SJSA1 (cell line): ENCODE measurements around the gene ZDHHC24. TPM values are rescaled to one million over a fixed set of nuclear protein-coding genes. Genes with fewer than 3 reads are reported as not detected.

Experiments
- DNase-seq, 2 experiments: peaks; one replicate each; pipeline ENCODE4 v3.0.0-alpha.2; 2015 to 2020; ENCODE audit warnings: low spot score in 2 of 2, low read depth in 1 of 2
- H3K27ac ChIP-seq: fragments of 250-450 bp; sonication (Bioruptor Pico); 2 replicates; pipeline ENCODE4 v1.5.1; 2020; ENCODE audit warnings: mild to moderate bottlenecking, moderate library complexity
- H3K27me3 ChIP-seq: fragments of 250-450 bp; sonication (Bioruptor Pico); replicated peaks from 2 replicates; pipeline ENCODE4 v1.5.1; 2020; ENCODE audit warnings: mild to moderate bottlenecking, moderate library complexity
- H3K36me3 ChIP-seq: fragments of 250-450 bp; sonication (Bioruptor Pico); 2 replicates; pipeline ENCODE4 v1.5.1; 2020; ENCODE audit warnings: mild to moderate bottlenecking
- H3K4me1 ChIP-seq: fragments of 250-450 bp; sonication (Bioruptor Pico); replicated peaks from 2 replicates; pipeline ENCODE4 v1.6.1; 2021; ENCODE audit warnings: mild to moderate bottlenecking
- H3K4me3 ChIP-seq: fragments of 250-450 bp; sonication (Bioruptor Pico); 2 replicates; pipeline ENCODE4 v1.5.1; 2020; ENCODE audit warnings: mild to moderate bottlenecking
- H3K9me3 ChIP-seq: fragments of 250-450 bp; sonication (Bioruptor Pico); replicated peaks from 2 replicates; pipeline ENCODE4 v1.5.1; 2020; ENCODE audit warnings: mild to moderate bottlenecking
- total RNA-seq: library from RNA; depleted of rRNA; stranded (reverse); fragments of >200 nt; shearing (Covaris generic); gene quantifications from 2 replicates; pipeline ENCODE4 v1.2.3, GENCODE V29; 2014; rRNA removed

The ZDHHC24 gene
- total RNA-seq, 1 experiment from 2014 or later, result 17.9 TPM

DNA sequence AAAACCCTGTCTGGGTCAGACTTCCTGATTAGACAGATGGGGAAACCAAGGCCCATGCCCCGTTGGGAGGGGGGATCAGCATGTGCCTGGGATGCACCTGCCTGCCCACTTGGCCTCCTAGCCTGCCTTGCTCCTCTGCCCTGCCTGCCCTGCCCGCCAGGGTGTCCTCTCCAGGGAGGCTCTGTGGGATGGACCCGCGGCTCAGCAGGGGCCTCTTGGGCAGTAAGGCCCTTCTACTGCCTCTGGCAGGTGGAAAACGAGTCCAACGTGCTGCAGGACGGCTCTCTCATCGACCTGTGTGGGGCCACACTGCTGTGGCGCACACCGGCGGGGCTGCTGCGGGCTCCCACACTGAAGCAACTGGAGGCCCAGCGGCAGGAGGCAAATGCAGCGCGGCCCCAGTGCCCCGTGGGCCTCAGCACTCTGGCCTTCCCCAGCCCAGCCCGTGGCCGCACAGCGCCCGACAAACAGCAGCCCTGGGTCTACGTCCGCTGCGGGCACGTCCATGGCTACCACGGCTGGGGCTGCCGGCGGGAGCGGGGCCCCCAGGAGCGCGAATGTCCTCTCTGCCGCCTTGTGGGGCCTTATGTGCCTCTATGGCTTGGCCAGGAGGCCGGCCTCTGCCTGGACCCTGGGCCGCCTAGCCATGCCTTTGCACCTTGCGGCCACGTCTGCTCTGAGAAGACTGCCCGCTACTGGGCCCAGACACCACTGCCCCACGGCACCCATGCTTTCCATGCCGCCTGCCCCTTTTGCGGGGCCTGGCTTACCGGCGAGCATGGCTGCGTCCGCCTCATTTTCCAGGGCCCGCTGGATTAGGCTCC lies 70.3 kb downstream of the ZDHHC24 start:
- no peaks in the 10 kb centered on the region for H3K9me3 ChIP-seq
- no peak overlapping the region for H3K27ac ChIP-seq
- DNase-seq, result no peak
- H3K4me3 ChIP-seq, result no peak overlapping the region
- H3K36me3 ChIP-seq, result peaks cover 49% of the 10 kb centered on the region
- H3K27me3 ChIP-seq, result no peaks in the 10 kb centered on the region
- H3K4me1 ChIP-seq, result peaks cover 10% of the 10 kb centered on the region

DNA sequence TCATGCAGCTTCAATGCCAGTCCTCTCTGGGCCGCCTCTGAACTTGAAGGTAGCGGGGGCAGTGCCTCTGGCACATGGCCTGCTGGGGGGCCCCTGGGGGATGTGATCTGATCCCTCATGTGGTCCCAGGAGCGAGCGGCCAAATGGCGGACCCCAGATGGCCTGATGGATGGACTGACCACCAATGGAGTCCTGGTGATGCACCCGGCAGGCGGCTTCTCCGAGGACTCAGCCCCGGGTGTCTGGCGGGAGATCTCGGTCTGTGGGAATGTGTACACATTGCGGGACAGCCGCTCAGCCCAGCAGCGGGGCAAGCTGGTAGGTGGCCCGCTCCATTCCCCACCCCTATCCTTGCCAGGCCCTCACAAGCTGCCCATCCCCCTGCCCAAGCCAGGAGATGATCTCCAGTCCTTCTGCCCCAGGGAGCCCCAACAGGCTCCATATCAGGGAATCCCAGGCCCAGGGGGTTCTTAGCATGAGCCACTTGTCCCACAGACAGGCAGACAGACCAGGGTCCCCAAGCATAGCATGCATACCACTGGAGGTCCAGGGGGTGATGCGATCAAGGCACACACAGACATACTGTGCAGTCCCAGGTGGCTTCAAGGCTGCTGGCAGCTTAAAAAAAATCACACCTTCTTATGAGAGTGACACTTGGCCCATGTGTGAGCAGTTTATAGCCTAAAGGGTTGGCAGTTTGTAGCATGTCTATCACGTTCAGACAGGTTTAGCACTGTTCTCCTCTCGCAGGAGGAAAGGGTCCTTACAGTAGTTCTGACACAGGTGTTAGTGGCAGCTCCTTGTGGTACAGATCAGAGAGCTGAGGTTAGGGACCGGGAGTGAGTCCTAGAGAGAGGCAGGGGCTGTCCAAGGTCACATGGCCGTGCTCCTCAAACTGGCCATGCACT lies 72.0 kb downstream of the ZDHHC24 start:
- peaks cover 5% of the 10 kb centered on the region for H3K4me1 ChIP-seq
- H3K27me3 ChIP-seq, result no peaks in the 10 kb centered on the region
- no peaks in the 10 kb centered on the region for H3K9me3 ChIP-seq
- H3K4me3 ChIP-seq, result no peak overlapping the region
- peak in 1 of 2 experiments; percentile 55 for DNase-seq
- no peak overlapping the region for H3K27ac ChIP-seq
- peaks cover 44% of the 10 kb centered on the region for H3K36me3 ChIP-seq

GRCh38 chr11:66473167-66473566 lies 72.7 kb downstream of the ZDHHC24 start:
- H3K4me3 ChIP-seq, result no peak overlapping the region
- no peaks in the 10 kb centered on the region for H3K4me1 ChIP-seq
- H3K9me3 ChIP-seq, result no peaks in the 10 kb centered on the region
- peaks cover 43% of the 10 kb centered on the region for H3K36me3 ChIP-seq
- H3K27me3 ChIP-seq, result no peaks in the 10 kb centered on the region
- no peak overlapping the region for H3K27ac ChIP-seq
- no peak for DNase-seq

GRCh38 chr11:66472054-66472453 lies 73.8 kb downstream of the ZDHHC24 start:
- H3K4me1 ChIP-seq, result peaks cover 9% of the 10 kb centered on the region
- no peak overlapping the region for H3K4me3 ChIP-seq

GRCh38 chr11:66471142-66471541 lies 74.7 kb downstream of the ZDHHC24 start:
- DNase-seq, result no peak
- Histone ChIP-seq H3K36me3 (peaks cover 40% of the 10 kb centered on the region), H3K4me3 (no peak overlapping the region), H3K9me3 (0 out of 2 replicates have a peak, but pooled peaks cover 2% of the 10 kb centered on the region), H3K27me3 (no peaks in the 10 kb centered on the region), H3K27ac (no peak overlapping the region), H3K4me1 (peaks cover 13% of the 10 kb centered on the region)

More at GRCh38 chr11:66472054-66472453, 73.8 kb downstream of the ZDHHC24 start:
- no peak overlapping the region for H3K27ac ChIP-seq
- DNase-seq, result no peak
- no peaks in the 10 kb centered on the region for H3K27me3 ChIP-seq
- 0 out of 2 replicates have a peak, but pooled peaks cover 2% of the 10 kb centered on the region for H3K9me3 ChIP-seq
- peaks cover 40% of the 10 kb centered on the region for H3K36me3 ChIP-seq

Other genes with a start within 250 kb of the ZDHHC24 start
- 576 and 629 TPM in 2 replicates for gene CD248, start 229.0 kb downstream of the ZDHHC24 start, total RNA-seq
- gene RIN1, start 209.6 kb downstream of the ZDHHC24 start, total RNA-seq, result 44.9 and 58.0 TPM in 2 replicates
- 170 and 189 TPM in 2 replicates for gene BRMS1, start 200.9 kb downstream of the ZDHHC24 start, total RNA-seq
- gene B4GAT1, start 198.4 kb downstream of the ZDHHC24 start, total RNA-seq, result 44.1 and 46.5 TPM in 2 replicates
- gene SLC29A2, start 174.3 kb downstream of the ZDHHC24 start, total RNA-seq, result not detected in 2 replicates
- 1.3 and 2.2 TPM in 2 replicates for gene NPAS4, start 125.0 kb downstream of the ZDHHC24 start, total RNA-seq
- 186 and 201 TPM in 2 replicates for gene MRPL11, start 107.2 kb downstream of the ZDHHC24 start, total RNA-seq
- 7.0 and 11.1 TPM in 2 replicates for gene PELI3, start 79.1 kb downstream of the ZDHHC24 start, total RNA-seq
- 140 and 146 TPM in 2 replicates for gene DPP3, start 65.6 kb downstream of the ZDHHC24 start, total RNA-seq
- gene BBS1, start 35.4 kb downstream of the ZDHHC24 start, total RNA-seq, result 28.7 and 38.8 TPM in 2 replicates
- not detected in 2 replicates for gene ACTN3, start 855 bp upstream of the ZDHHC24 start, total RNA-seq
- 4.9 and 5.6 TPM in 2 replicates for gene CTSF, start 22.6 kb upstream of the ZDHHC24 start, total RNA-seq
- gene CCDC87, start 47.0 kb upstream of the ZDHHC24 start, total RNA-seq, result 0.34 TPM in 1 of 2 replicates, not detected in the other
- 44.8 and 46.6 TPM in 2 replicates for gene CCS, start 47.1 kb upstream of the ZDHHC24 start, total RNA-seq
- 33.1 and 57.8 TPM in 2 replicates for gene RBM14, start 70.6 kb upstream of the ZDHHC24 start, total RNA-seq
- gene RBM4, start 92.7 kb upstream of the ZDHHC24 start, total RNA-seq, result 136 and 170 TPM in 2 replicates
- gene RBM4B, start 131.8 kb upstream of the ZDHHC24 start, total RNA-seq, result 39.7 and 47.8 TPM in 2 replicates
- gene SPTBN2, start 183.2 kb upstream of the ZDHHC24 start, total RNA-seq, result under 0.01 and 0.29 TPM in 2 replicates